GM23338 (cell line): Measurements from ENCODE around the gene PITHD1. TPM values are rescaled to one million over a fixed set of nuclear protein-coding genes. Genes with fewer than 3 reads are reported as not detected.

Experiments used
- ATAC-seq: fragments of 200-7000 bp; cut with Tn5 transposase; 3 replicates; pipeline ENCODE4 v1.9.1; 2020
- DNase-seq: peaks from one replicate; pipeline ENCODE4 v3.0.0-alpha.2; 2015; ENCODE audit warnings: low spot score
- H2AFZ ChIP-seq: fragments of 200-600 bp; sonication (generic); 2 replicates; pipeline ENCODE4 v1.8.0; 2016; ENCODE audit warnings: antibody characterized with exemption, mild to moderate bottlenecking, moderate library complexity
- H3F3A ChIP-seq: fragments of 200-600 bp; sonication (generic); replicated peaks from 2 replicates; pipeline ENCODE4 v1.8.0; 2017; ENCODE audit warnings: antibody characterized with exemption, mixed run types, low read depth
- H3K27ac ChIP-seq: fragments of 200-600 bp; sonication (generic); 2 replicates; pipeline ENCODE4 v1.6.1; 2016; ENCODE audit warnings: low read depth
- H3K27me3 ChIP-seq: fragments of 200-600 bp; sonication (generic); 2 replicates; pipeline ENCODE4 v1.8.0; 2016; ENCODE audit warnings: mild to moderate bottlenecking, mixed run types, moderate library complexity; ENCODE audit not compliant: insufficient read depth
- H3K36me3 ChIP-seq: fragments of 200-600 bp; sonication (generic); 2 replicates; pipeline ENCODE4 v1.8.0; 2016; ENCODE audit warnings: mild to moderate bottlenecking; ENCODE audit not compliant: insufficient read depth
- H3K4me1 ChIP-seq: fragments of 200-600 bp; sonication (generic); 2 replicates; pipeline ENCODE4 v1.8.0; 2016; ENCODE audit warnings: mild to moderate bottlenecking, moderate library complexity; ENCODE audit not compliant: insufficient read depth
- H3K4me2 ChIP-seq: fragments of 200-600 bp; sonication (generic); 2 replicates; pipeline ENCODE4 v1.7.1; 2017; ENCODE audit warnings: mixed run types
- H3K4me3 ChIP-seq: fragments of 200-600 bp; sonication (generic); 2 replicates; pipeline ENCODE4 v1.6.1; 2016; ENCODE audit warnings: mixed run types
- H3K79me2 ChIP-seq: fragments of 200-600 bp; sonication (generic); replicated peaks from 2 replicates; pipeline ENCODE4 v1.8.0; 2017; ENCODE audit warnings: mild to moderate bottlenecking; ENCODE audit not compliant: insufficient read depth
- H3K9me2 ChIP-seq: fragments of 200-600 bp; sonication (generic); 2 replicates; pipeline ENCODE4 v1.8.0; 2017; ENCODE audit not compliant: insufficient read depth
- H4K20me1 ChIP-seq: fragments of 200-600 bp; sonication (generic); replicated peaks from 2 replicates; pipeline ENCODE4 v1.8.0; 2017; ENCODE audit warnings: mild to moderate bottlenecking; ENCODE audit not compliant: insufficient read depth
- H3K27ac Mint-ChIP-seq: 2 replicates; pipeline ENCODE4 v1.8.0; 2020; ENCODE audit warnings: inconsistent platforms, mild to moderate bottlenecking, moderate library complexity, mixed read lengths
- H3K27me3 Mint-ChIP-seq: 3 replicates; pipeline ENCODE4 v1.8.0; 2022; ENCODE audit warnings: low read depth, mild to moderate bottlenecking, moderate library complexity, mixed read lengths, inconsistent platforms; ENCODE audit not compliant: insufficient read depth, poor library complexity
- H3K36me3 Mint-ChIP-seq: 3 replicates; pipeline ENCODE4 v1.8.0; 2021; ENCODE audit warnings: low read depth, mild to moderate bottlenecking, inconsistent platforms, moderate library complexity, mixed read lengths
- H3K4me1 Mint-ChIP-seq: 3 replicates; pipeline ENCODE4 v1.8.0; 2020; ENCODE audit warnings: mild to moderate bottlenecking, inconsistent platforms, mixed read lengths
- H3K4me3 Mint-ChIP-seq: 3 replicates; pipeline ENCODE4 v1.8.0; 2021; ENCODE audit warnings: moderate library complexity, mild to moderate bottlenecking, inconsistent platforms, mixed read lengths
- H3K9me3 Mint-ChIP-seq: 3 replicates; pipeline ENCODE4 v1.8.0; 2020; ENCODE audit warnings: moderate library complexity, mild to moderate bottlenecking, inconsistent platforms, mixed read lengths
- EZH2 ChIP-seq: fragments of 200-600 bp; sonication (generic); IDR thresholded peaks from one replicate; pipeline ENCODE4 v1.8.0; 2017; ENCODE audit warnings: antibody characterized with exemption, mild to moderate bottlenecking, low read depth; ENCODE audit not compliant: unreplicated experiment
- EZH2phosphoT487 ChIP-seq: fragments of 200-600 bp; sonication (generic); IDR thresholded peaks from one replicate; pipeline ENCODE4 v1.8.1; 2018; ENCODE audit warnings: antibody characterized with exemption; ENCODE audit not compliant: unreplicated experiment
- POLR2AphosphoS5 ChIP-seq: IDR thresholded peaks from 2 replicates; pipeline ENCODE4 v1.6.1; 2016; ENCODE audit warnings: antibody characterized with exemption, low read depth
- STAT1 ChIP-seq: IDR thresholded peaks from one replicate; pipeline ENCODE4 v1.6.1; 2016; ENCODE audit warnings: antibody characterized with exemption; ENCODE audit not compliant: unreplicated experiment
- polyA plus RNA-seq: library from polyadenylated mRNA; unstranded; fragments of >200 nt; fragmentation: Nextera tagmentation; extraction: Ambion mirVana; gene quantifications from 2 replicates; pipeline ENCODE4 v1.2.1, GENCODE V29; 2016
- total RNA-seq: library from RNA; depleted of rRNA; stranded (reverse); fragments of >200 nt; shearing (Covaris generic); gene quantifications from 2 replicates; pipeline ENCODE4 v1.2.3, GENCODE V29; 2014
- TF ChIP-seq, protein P1 (sequence below): fragments of 250-450 bp; sonication (Bioruptor Pico); IDR thresholded peaks from 2 replicates; pipeline ENCODE4 v1.5.0; 2020; ENCODE audit warnings: mild to moderate bottlenecking, moderate library complexity
- TF ChIP-seq, protein P2 (sequence below), 2 experiments: fragments of 200-600 bp in 1 of 2; sonication (generic) in 1 of 2; conservative IDR thresholded peaks; 2 replicates each; pipeline versions ENCODE4 v1.5.1 to v1.6.1; 2016 to 2017; ENCODE audit warnings: antibody characterized with exemption in 2 of 2, low read depth in 2 of 2, mild to moderate bottlenecking in 2 of 2, moderate library complexity in 1 of 2

PITHD1 gene
- total and polyA plus RNA-seq, 2 experiments from 2014 or later: 52.9 to 99.0 TPM

- H3K4me3 Mint-ChIP-seq: no peak overlapping the region
- Histone ChIP-seq H2AFZ (no peak overlapping the region), H4K20me1 (0 out of 2 replicates have a peak, but pooled peaks cover 5% of the 10 kb centered on the region), H3F3A (peaks cover 11% of the 10 kb centered on the region; the same call in 1 of the 2 replicates), H3K4me1 (peaks cover 14% of the 10 kb centered on the region), H3K27ac (no peak overlapping the region), H3K9me2 (no peaks in the 10 kb centered on the region), H3K36me3 (no peaks in the 10 kb centered on the region), H3K4me3 (no peak overlapping the region), H3K27me3 (peaks cover 14% of the 10 kb centered on the region), H3K79me2 (no peaks in the 10 kb centered on the region), H3K4me2 (no peak overlapping the region)
- ATAC-seq: no peak
- no peak for TF ChIP-seq POLR2AphosphoS5
- TF ChIP-seq STAT1: no peak
- no peak for TF ChIP-seq EZH2
- TF ChIP-seq EZH2phosphoT487: no peak
- DNase-seq: no peak
- peaks cover 2% of the 10 kb centered on the region; the same call in 2 of the 3 replicates for H3K36me3 Mint-ChIP-seq
- H3K27me3 Mint-ChIP-seq: peaks cover 24% of the 10 kb centered on the region
- H3K9me3 Mint-ChIP-seq: no peaks in the 10 kb centered on the region
- peaks cover 10% of the 10 kb centered on the region; the same call in 2 of the 3 replicates for H3K4me1 Mint-ChIP-seq
- no peak overlapping the region for H3K27ac Mint-ChIP-seq
Measured at GRCh38 chr1:23803674-23804073, 25.5 kb downstream of the PITHD1 start.

DNA sequence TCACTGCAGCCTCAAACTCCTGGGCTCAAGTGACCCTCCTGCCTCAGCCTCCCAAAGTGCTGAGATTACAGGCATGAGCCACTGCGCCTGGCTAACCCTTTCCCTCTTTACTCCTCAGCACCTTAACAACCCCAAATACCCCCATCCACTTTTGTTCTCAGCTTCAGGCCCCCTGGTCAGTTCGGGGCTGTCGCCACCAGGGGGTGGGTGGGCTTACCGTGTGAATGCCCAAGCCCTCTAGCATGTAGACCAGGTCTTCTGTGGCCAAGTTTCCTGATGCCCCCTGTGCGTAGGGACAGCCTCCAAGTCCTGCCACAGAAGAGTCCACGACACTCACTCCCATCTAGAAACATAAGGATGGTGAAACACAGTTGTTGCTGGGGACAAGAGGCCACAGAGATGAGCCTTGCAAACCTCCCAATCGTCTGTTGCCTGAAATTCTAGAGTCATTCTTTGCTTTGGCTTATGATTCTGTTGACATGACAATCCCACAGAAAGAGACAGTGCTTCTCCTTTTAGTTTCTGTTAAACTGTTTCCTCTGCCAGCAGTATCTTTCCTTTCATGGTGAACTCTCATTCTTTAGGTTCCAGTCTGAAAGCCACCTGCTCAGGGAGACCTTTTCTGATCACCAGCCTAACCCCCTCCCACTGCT is 26.1 kb downstream of the PITHD1 start:
- Histone ChIP-seq H3K4me2 (no peak overlapping the region), H3K9me2 (no peaks in the 10 kb centered on the region), H3K36me3 (no peaks in the 10 kb centered on the region), H3K4me1 (peaks cover 7% of the 10 kb centered on the region), H3K4me3 (no peak overlapping the region), H3K27me3 (peaks cover 14% of the 10 kb centered on the region), H3K27ac (no peak overlapping the region), H3F3A (0 out of 2 replicates have a peak, but pooled peaks cover 8% of the 10 kb centered on the region), H3K79me2 (no peaks in the 10 kb centered on the region), H4K20me1 (no peaks in the 10 kb centered on the region), H2AFZ (no peak overlapping the region)
- TF ChIP-seq, protein P1, sequence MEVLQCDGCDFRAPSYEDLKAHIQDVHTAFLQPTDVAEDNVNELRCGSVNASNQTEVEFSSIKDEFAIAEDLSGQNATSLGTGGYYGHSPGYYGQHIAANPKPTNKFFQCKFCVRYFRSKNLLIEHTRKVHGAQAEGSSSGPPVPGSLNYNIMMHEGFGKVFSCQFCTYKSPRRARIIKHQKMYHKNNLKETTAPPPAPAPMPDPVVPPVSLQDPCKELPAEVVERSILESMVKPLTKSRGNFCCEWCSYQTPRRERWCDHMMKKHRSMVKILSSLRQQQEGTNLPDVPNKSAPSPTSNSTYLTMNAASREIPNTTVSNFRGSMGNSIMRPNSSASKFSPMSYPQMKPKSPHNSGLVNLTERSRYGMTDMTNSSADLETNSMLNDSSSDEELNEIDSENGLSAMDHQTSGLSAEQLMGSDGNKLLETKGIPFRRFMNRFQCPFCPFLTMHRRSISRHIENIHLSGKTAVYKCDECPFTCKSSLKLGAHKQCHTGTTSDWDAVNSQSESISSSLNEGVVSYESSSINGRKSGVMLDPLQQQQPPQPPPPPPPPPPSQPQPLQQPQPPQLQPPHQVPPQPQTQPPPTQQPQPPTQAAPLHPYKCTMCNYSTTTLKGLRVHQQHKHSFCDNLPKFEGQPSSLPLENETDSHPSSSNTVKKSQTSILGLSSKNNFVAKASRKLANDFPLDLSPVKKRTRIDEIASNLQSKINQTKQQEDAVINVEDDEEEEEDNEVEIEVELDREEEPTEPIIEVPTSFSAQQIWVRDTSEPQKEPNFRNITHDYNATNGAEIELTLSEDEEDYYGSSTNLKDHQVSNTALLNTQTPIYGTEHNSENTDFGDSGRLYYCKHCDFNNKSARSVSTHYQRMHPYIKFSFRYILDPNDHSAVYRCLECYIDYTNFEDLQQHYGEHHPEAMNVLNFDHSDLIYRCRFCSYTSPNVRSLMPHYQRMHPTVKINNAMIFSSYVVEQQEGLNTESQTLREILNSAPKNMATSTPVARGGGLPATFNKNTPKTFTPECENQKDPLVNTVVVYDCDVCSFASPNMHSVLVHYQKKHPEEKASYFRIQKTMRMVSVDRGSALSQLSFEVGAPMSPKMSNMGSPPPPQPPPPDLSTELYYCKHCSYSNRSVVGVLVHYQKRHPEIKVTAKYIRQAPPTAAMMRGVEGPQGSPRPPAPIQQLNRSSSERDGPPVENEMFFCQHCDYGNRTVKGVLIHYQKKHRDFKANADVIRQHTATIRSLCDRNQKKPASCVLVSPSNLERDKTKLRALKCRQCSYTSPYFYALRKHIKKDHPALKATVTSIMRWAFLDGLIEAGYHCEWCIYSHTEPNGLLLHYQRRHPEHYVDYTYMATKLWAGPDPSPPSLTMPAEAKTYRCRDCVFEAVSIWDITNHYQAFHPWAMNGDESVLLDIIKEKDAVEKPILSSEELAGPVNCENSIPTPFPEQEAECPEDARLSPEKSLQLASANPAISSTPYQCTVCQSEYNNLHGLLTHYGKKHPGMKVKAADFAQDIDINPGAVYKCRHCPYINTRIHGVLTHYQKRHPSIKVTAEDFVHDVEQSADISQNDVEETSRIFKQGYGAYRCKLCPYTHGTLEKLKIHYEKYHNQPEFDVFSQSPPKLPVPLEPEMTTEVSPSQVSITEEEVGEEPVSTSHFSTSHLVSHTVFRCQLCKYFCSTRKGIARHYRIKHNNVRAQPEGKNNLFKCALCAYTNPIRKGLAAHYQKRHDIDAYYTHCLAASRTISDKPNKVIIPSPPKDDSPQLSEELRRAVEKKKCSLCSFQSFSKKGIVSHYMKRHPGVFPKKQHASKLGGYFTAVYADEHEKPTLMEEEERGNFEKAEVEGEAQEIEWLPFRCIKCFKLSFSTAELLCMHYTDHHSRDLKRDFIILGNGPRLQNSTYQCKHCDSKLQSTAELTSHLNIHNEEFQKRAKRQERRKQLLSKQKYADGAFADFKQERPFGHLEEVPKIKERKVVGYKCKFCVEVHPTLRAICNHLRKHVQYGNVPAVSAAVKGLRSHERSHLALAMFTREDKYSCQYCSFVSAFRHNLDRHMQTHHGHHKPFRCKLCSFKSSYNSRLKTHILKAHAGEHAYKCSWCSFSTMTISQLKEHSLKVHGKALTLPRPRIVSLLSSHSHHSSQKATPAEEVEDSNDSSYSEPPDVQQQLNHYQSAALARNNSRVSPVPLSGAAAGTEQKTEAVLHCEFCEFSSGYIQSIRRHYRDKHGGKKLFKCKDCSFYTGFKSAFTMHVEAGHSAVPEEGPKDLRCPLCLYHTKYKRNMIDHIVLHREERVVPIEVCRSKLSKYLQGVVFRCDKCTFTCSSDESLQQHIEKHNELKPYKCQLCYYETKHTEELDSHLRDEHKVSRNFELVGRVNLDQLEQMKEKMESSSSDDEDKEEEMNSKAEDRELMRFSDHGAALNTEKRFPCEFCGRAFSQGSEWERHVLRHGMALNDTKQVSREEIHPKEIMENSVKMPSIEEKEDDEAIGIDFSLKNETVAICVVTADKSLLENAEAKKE (CRISPR knock-in tag): no peak
- TF ChIP-seq, protein P2, sequence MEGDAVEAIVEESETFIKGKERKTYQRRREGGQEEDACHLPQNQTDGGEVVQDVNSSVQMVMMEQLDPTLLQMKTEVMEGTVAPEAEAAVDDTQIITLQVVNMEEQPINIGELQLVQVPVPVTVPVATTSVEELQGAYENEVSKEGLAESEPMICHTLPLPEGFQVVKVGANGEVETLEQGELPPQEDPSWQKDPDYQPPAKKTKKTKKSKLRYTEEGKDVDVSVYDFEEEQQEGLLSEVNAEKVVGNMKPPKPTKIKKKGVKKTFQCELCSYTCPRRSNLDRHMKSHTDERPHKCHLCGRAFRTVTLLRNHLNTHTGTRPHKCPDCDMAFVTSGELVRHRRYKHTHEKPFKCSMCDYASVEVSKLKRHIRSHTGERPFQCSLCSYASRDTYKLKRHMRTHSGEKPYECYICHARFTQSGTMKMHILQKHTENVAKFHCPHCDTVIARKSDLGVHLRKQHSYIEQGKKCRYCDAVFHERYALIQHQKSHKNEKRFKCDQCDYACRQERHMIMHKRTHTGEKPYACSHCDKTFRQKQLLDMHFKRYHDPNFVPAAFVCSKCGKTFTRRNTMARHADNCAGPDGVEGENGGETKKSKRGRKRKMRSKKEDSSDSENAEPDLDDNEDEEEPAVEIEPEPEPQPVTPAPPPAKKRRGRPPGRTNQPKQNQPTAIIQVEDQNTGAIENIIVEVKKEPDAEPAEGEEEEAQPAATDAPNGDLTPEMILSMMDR (conservative IDR thresholded peaks at IDR 0.05; ENCODE audit: low read depth in 2 of 2): peak; percentile 40 to 51
- no peak for ATAC-seq
- H3K27me3 Mint-ChIP-seq: peaks cover 19% of the 10 kb centered on the region
- no peak overlapping the region for H3K4me3 Mint-ChIP-seq
- H3K4me1 Mint-ChIP-seq: peaks cover 4% of the 10 kb centered on the region; the same call in 1 of the 3 replicates
- H3K36me3 Mint-ChIP-seq: no peaks in the 10 kb centered on the region
- H3K27ac Mint-ChIP-seq: no peak overlapping the region
- peak; percentile 27 for DNase-seq
- H3K9me3 Mint-ChIP-seq: no peaks in the 10 kb centered on the region
